Erythroblast (primary cell): ENCODE measurements around the gene PCYT2.

Experiments used
- DNase-seq, 2 experiments: peaks; one replicate each; lab custom pipeline; 2025; lab: John Stamatoyannopoulos, UW
- GATA1 ChIP-seq: IDR thresholded peaks from 2 replicates; pipeline ENCODE4 v1.6.1; 2011; ENCODE audit warnings: low read depth, mild to moderate bottlenecking, control low read depth, low read length, moderate library complexity
- POLR2A ChIP-seq: IDR thresholded peaks from 2 replicates; pipeline ENCODE4 v1.6.1; 2011; ENCODE audit warnings: mild to moderate bottlenecking, low read length

Gene PCYT2

GRCh38 chr17:81934850-81935708 is 23.9 kb upstream of the PCYT2 start:
- no peak for TF ChIP-seq GATA1
- no peak for TF ChIP-seq POLR2A
- DNase-seq = no peak

- no peak for DNase-seq
- TF ChIP-seq GATA1 (no peak), POLR2A (no peak)
Measured at GRCh38 chr17:81934098-81934757, 23.0 kb upstream of the PCYT2 start.

GRCh38 chr17:81933178-81933699 is 22.0 kb upstream of the PCYT2 start:
- DNase-seq = no peak
- no peak for TF ChIP-seq POLR2A
- no peak for TF ChIP-seq GATA1

- peak; percentile 75 to 83 for DNase-seq
- TF ChIP-seq POLR2A = peak; percentile 17
- TF ChIP-seq GATA1 = no peak
Measured at GRCh38 chr17:81932333-81932983, 21.3 kb upstream of the PCYT2 start.

- no peak for DNase-seq
- TF ChIP-seq POLR2A (peak; percentile 41), GATA1 (no peak)
Measured at GRCh38 chr17:81931557-81932332, 20.5 kb upstream of the PCYT2 start.

GRCh38 chr17:81931189-81931556 is 20.0 kb upstream of the PCYT2 start:
- TF ChIP-seq POLR2A = no peak
- no peak for TF ChIP-seq GATA1
- no peak for DNase-seq

GRCh38 chr17:81930142-81931125 is 19.2 kb upstream of the PCYT2 start:
- no peak for TF ChIP-seq GATA1
- no peak for TF ChIP-seq POLR2A
- DNase-seq = no peak

- DNase-seq = no peak
- TF ChIP-seq GATA1 (no peak), POLR2A (no peak)
Measured at GRCh38 chr17:81929253-81930141, 18.3 kb upstream of the PCYT2 start.

GRCh38 chr17:81928544-81929252 is 17.5 kb upstream of the PCYT2 start:
- TF ChIP-seq POLR2A (no peak), GATA1 (no peak)
- peak; percentile 45 to 59 for DNase-seq

- peak; percentile 97 to 98 for DNase-seq
- TF ChIP-seq GATA1 (no peak), POLR2A (peak; percentile 53)
Measured at GRCh38 chr17:81927653-81928543, 16.7 kb upstream of the PCYT2 start, which contains the start of gene MAFG. MAFG (minus strand) TSS chr17:81927735; CDS start chr17:81923185, 4,550 bp downstream.
